WERI-Rb-1 (cell line): ENCODE results near the gene PLA2G4A.

Experiments
- DNase-seq: peaks from one replicate; pipeline ENCODE4 v3.0.0-alpha.2; 2020
- H3K27ac ChIP-seq: fragments of 250-450 bp; sonication (Bioruptor Pico); 2 replicates; pipeline ENCODE4 v1.5.1; 2020; ENCODE audit warnings: mild to moderate bottlenecking, moderate library complexity
- H3K27me3 ChIP-seq: fragments of 250-450 bp; sonication (Bioruptor Pico); 2 replicates; pipeline ENCODE4 v1.5.1; 2021; ENCODE audit warnings: mild to moderate bottlenecking, low read depth, moderate library complexity; ENCODE audit not compliant: insufficient read depth, severe bottlenecking
- H3K36me3 ChIP-seq: fragments of 250-450 bp; sonication (Bioruptor Pico); 2 replicates; pipeline ENCODE4 v1.5.1; 2020; ENCODE audit warnings: mild to moderate bottlenecking, moderate library complexity
- H3K4me3 ChIP-seq: 2 replicates; pipeline ENCODE4 v1.5.1; 2011; ENCODE audit warnings: low read depth, mild to moderate bottlenecking, control low read depth, low read length
- H3K9me3 ChIP-seq: fragments of 250-450 bp; sonication (Bioruptor Pico); 2 replicates; pipeline ENCODE4 v1.5.1; 2021; ENCODE audit warnings: mild to moderate bottlenecking, moderate library complexity; ENCODE audit not compliant: severe bottlenecking
- CTCF ChIP-seq: IDR thresholded peaks from 2 replicates; pipeline ENCODE4 v1.5.1; 2011; ENCODE audit warnings: low read depth, mild to moderate bottlenecking, control low read depth, inconsistent platforms, low read length

PLA2G4A gene

DNA sequence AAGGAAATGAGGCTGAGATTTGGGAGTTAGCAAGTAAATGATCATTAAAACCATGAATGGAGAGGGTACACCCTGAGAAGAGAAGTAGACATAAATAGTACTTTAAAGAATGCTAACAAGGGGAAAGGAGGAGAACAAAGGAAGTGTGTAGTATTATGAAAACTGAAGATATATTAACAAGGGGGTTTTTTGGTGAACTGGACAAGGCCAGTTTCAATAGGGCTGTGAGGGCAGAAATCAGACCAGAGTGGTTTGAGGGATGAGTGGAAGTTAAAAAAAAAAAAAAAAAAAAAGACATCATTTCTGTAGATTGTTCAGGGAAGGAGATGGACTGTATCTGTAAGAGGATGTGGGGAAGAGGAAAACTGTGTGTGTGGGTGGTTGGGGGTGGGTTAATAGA lies 137.1 kb downstream of the PLA2G4A start:
- TF ChIP-seq CTCF, result no peak
- no peak overlapping the region for H3K4me3 ChIP-seq
- no peaks in the 10 kb centered on the region for H3K27me3 ChIP-seq
- no peaks in the 10 kb centered on the region for H3K9me3 ChIP-seq
- no peak overlapping the region for H3K27ac ChIP-seq
- no peak for DNase-seq
- no peaks in the 10 kb centered on the region for H3K36me3 ChIP-seq

GRCh38 chr1:186966456-186966855 lies 137.7 kb downstream of the PLA2G4A start:
- TF ChIP-seq CTCF, result no peak
- H3K27ac ChIP-seq, result no peak overlapping the region
- no peak overlapping the region for H3K4me3 ChIP-seq
- H3K9me3 ChIP-seq, result no peaks in the 10 kb centered on the region
- no peaks in the 10 kb centered on the region for H3K27me3 ChIP-seq
- no peaks in the 10 kb centered on the region for H3K36me3 ChIP-seq
- DNase-seq, result no peak

DNA sequence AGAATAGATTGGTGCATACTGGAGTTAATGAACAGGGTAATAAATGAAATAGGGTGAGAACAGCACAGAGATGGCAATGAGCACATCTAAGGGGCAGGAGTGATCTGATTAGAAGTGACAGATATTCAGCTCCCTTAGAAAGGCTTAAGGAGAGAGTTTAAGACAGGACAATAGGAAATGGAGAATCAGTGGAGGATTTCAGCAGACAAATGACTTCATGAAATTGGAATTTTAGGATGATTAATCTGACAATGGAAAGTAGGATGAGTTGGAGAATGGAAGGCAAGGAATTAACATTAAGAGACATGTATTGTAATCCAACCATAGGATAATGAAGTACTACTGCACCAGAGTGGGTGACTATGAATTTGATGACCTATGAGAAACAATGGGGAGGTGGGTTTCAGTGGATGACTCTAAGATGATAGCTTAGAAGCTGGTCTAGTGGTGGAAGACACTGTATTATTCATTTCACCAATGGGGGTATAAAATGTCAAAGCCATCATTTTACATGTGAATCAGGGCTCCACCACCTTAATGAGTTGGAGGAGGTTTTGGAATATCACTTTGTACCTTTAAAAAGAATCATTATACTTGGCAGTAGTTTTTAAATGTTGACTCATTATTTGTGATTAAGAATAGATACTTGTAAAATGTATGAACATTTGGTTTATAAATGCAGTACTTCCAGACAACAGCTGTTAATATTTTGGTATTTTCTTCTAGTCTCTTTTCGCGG lies 139.1 kb downstream of the PLA2G4A start:
- Histone ChIP-seq H3K9me3 (no peaks in the 10 kb centered on the region), H3K27ac (no peak overlapping the region), H3K27me3 (no peaks in the 10 kb centered on the region), H3K36me3 (no peaks in the 10 kb centered on the region), H3K4me3 (no peak overlapping the region)
- no peak for DNase-seq
- no peak for TF ChIP-seq CTCF

DNA sequence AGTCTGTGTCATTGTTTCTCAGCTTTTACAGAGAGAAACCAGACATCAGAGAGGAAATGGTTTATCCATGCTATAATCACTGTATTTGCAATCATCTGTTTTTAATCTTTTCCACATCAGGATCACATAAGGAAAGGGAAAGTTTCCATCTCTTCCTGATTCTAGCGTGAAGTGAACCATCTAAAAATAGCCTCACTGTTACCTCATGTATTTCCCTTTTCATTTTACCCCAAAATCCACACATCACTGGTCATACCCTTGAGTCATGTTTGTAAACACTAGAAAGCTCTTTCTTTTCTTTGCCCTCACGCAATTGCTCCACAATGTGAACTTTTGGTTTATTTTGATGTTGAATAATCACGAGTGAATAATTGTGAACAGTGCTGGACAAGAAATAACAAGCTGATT lies 146.0 kb downstream of the PLA2G4A start:
- Histone ChIP-seq H3K27me3 (no peaks in the 10 kb centered on the region), H3K36me3 (no peaks in the 10 kb centered on the region), H3K9me3 (no peaks in the 10 kb centered on the region), H3K27ac (no peak overlapping the region), H3K4me3 (no peak overlapping the region)
- no peak for TF ChIP-seq CTCF
- no peak for DNase-seq

GRCh38 chr1:186975220-186975619 lies 146.5 kb downstream of the PLA2G4A start:
- TF ChIP-seq CTCF, result no peak
- Histone ChIP-seq H3K36me3 (no peaks in the 10 kb centered on the region), H3K4me3 (no peak overlapping the region), H3K27me3 (no peaks in the 10 kb centered on the region), H3K9me3 (no peaks in the 10 kb centered on the region), H3K27ac (no peak overlapping the region)
- no peak for DNase-seq

- DNase-seq, result no peak
- no peak for TF ChIP-seq CTCF
- Histone ChIP-seq H3K27ac (no peak overlapping the region), H3K36me3 (no peaks in the 10 kb centered on the region), H3K27me3 (no peaks in the 10 kb centered on the region), H3K9me3 (no peaks in the 10 kb centered on the region), H3K4me3 (no peak overlapping the region)
These were observed 148.0 kb downstream of the PLA2G4A start for GRCh38 chr1:186976700-186977099.
